ENCODE measurements around the gene STARD8. TPM values are rescaled to one million over a fixed set of nuclear protein-coding genes. Genes with fewer than 3 reads are reported as not detected.

The STARD8 gene
- total RNA-seq, 4 donors from 2014 or later: 10.5 to 35.6 (median 16.9) TPM

DNA sequence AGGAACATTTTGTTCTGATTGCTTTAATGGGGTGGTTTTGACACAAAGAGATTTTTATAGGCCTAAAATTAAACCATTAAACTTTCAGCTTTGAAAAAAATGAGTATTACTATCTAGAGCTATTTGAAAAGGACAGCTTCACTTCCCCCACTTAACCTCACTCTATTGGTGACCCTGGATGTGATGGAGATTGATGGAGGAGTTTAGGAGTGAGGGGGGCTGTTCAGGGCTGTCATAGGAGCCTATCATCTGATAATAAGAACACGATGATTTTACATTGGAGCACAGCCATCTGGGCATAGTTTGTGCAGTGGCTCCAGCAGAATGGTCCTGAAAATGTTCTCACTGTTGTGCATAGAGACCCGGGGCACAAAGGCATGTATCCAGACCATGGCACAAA is 110.3 kb downstream of the STARD8 start:
- no peak for DNase-seq
- no peaks in the 10 kb centered on the region for H3K27me3 ChIP-seq
- TF ChIP-seq POLR2A (IDR thresholded peaks at IDR 0.05) (no peak), CTCF (IDR thresholded peaks at IDR 0.05) (no peak)
- H3K4me1 ChIP-seq: no peaks in the 10 kb centered on the region
- H3K36me3 ChIP-seq: no peaks in the 10 kb centered on the region
- WGBS, 2 donors: 80% methylated on average over 1 of the region's 2 CpGs; no CpG with 5 or more reads in 1 of the 2 donors
- H3K9me3 ChIP-seq: no peaks in the 10 kb centered on the region
- H3K27ac ChIP-seq: no peak overlapping the region
- no peak overlapping the region for H3K4me3 ChIP-seq (replicated peaks in 1 of 3)
- intact Hi-C loops (cut with DNase I): no loop called here

DNA sequence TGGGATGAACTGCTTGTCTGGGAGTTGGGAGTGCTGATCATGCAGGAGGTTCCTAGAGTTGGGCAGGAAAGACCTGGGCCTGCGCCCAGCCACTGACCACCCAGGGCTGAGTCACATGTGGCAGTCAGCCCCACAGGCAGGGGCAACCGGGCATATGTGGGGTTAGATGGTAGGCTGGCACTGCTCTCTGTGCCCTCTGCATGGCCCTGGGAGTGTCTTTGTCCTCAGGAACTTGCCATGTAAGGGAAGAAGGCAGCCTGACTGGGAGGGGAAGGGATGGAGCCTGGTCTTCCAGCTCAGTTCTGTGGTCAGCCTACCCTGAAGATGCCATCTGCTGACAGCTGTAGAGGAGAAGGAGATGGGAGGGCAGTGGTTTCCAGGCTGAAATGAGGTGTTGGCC is 111.2 kb downstream of the STARD8 start:
- H3K9me3 ChIP-seq: no peaks in the 10 kb centered on the region
- no peaks in the 10 kb centered on the region for H3K27me3 ChIP-seq
- no peak overlapping the region for H3K27ac ChIP-seq
- no peak for DNase-seq
- 100% methylated on average over 2 of the region's 2 CpGs; no CpG with 5 or more reads in 1 of the 2 donors for WGBS, 2 donors
- no peak overlapping the region for H3K4me3 ChIP-seq (replicated peaks in 1 of 3)
- intact Hi-C loops (cut with DNase I): no loop called here
- no peaks in the 10 kb centered on the region for H3K4me1 ChIP-seq
- TF ChIP-seq CTCF (IDR thresholded peaks at IDR 0.05) (no peak), POLR2A (IDR thresholded peaks at IDR 0.05) (no peak)
- no peaks in the 10 kb centered on the region for H3K36me3 ChIP-seq

DNA sequence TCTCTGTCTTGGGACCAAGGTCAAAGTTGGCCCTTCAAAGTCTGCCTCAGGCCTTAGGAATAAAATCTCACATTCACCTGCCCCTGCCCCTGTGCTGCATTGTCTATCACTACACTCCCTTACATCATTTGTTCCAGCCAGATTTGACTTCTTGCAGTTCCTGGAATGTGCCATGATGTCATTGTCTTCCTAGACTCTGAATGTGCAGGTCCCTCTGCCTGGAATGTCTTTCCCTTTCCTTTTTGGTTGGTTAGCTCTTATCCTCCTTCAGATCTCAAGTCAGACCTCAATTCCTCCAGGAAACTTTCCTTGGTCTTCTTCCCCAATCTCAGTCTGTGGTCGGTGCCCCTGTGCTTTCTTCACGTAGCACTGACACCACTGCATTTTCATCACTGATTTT is 113.6 kb downstream of the STARD8 start:
- H3K36me3 ChIP-seq: no peaks in the 10 kb centered on the region
- intact Hi-C loops (cut with DNase I): no loop called here
- TF ChIP-seq CTCF (IDR thresholded peaks at IDR 0.05) (no peak), POLR2A (IDR thresholded peaks at IDR 0.05) (no peak)
- H3K4me3 ChIP-seq (replicated peaks in 1 of 3): no peak overlapping the region
- no peaks in the 10 kb centered on the region for H3K9me3 ChIP-seq
- DNase-seq: no peak
- H3K4me1 ChIP-seq: no peaks in the 10 kb centered on the region
- H3K27ac ChIP-seq: no peak overlapping the region
- 85 to 100% methylated on average over 2 of the region's 2 CpGs for WGBS, 2 donors
- H3K27me3 ChIP-seq: no peaks in the 10 kb centered on the region

- H3K27me3 ChIP-seq: no peaks in the 10 kb centered on the region
- H3K4me3 ChIP-seq (replicated peaks in 1 of 3): no peak overlapping the region
- DNase-seq: no peak
- H3K4me1 ChIP-seq: no peaks in the 10 kb centered on the region
- H3K36me3 ChIP-seq: no peaks in the 10 kb centered on the region
- H3K27ac ChIP-seq: no peak overlapping the region
- H3K9me3 ChIP-seq: no peaks in the 10 kb centered on the region
- intact Hi-C loops (cut with DNase I): no loop called here
- TF ChIP-seq CTCF (IDR thresholded peaks at IDR 0.05): no peak
- TF ChIP-seq POLR2A (IDR thresholded peaks at IDR 0.05): no peak
Observed at GRCh38 chrX:68762766-68763165, 115.3 kb downstream of the STARD8 start.

DNA sequence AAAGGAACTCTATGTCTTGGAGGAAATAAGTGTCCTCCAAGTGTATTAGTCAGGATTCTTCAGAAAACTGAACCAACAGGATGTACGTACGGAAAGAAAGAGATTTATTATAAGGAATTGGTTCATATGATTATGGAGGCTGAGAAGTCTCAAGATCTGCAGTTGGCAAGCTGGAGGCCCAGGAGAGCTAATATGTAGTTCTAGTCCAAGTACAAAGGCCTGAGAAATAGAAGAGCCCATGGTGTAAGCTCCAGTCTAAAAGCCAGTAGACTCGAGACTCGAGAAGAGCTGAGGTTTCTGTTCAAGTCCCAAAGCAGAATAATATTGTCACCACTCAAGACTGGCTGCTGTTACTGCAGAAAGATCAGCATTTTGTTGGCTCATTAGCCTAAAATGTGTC is 116.0 kb downstream of the STARD8 start:
- WGBS, 2 donors: 82 to 90% methylated on average over 4 of the region's 4 CpGs
- Histone ChIP-seq H3K27me3 (no peaks in the 10 kb centered on the region), H3K27ac (no peak overlapping the region)

More for the DNA sequence above, 116.0 kb downstream of the STARD8 start:
- Histone ChIP-seq H3K9me3 (no peaks in the 10 kb centered on the region), H3K4me1 (no peaks in the 10 kb centered on the region), H3K4me3 (replicated peaks in 1 of 3) (no peak overlapping the region), H3K36me3 (no peaks in the 10 kb centered on the region)
- TF ChIP-seq CTCF (IDR thresholded peaks at IDR 0.05): no peak
- no peak for TF ChIP-seq POLR2A (IDR thresholded peaks at IDR 0.05)
- no peak for DNase-seq
- intact Hi-C loops (cut with DNase I): no loop called here

Small RNAs within 50 kb of the gene (small RNA-seq; reads per million reads assigned to genes)
- not detected for gene COX6CP12

Other genes starting within 250 kb of the STARD8 start
- gene OPHN1, start 214.2 kb upstream of the STARD8 start, total RNA-seq: 10 to 100 TPM in 3 of 4 donors, 1 to 10 TPM in 1; 7.0 to 11.5 (median 10.5) TPM
- gene YIPF6, start 148.6 kb upstream of the STARD8 start, total RNA-seq: 10 to 100 TPM; 35.2 to 65.4 (median 41.6) TPM
- gene EFNB1, start 181.4 kb downstream of the STARD8 start, total RNA-seq: 10 to 100 TPM; 17.6 to 26.9 (median 20.8) TPM